Loucy (cell line): Measurements from ENCODE around the gene TXNRD2.

ENCODE experiments used
- CTCF ChIP-seq: fragments of 200-600 bp; sonication (generic); conservative IDR thresholded peaks from 2 replicates; pipeline ENCODE4 v1.5.1; 2014; ENCODE audit warnings: mild to moderate bottlenecking, antibody characterized with exemption, low read length
- EZH2phosphoT487 ChIP-seq: fragments of 200-600 bp; IDR thresholded peaks from 2 replicates; pipeline ENCODE4 v1.6.1; 2018; ENCODE audit warnings: antibody characterized with exemption, mild to moderate bottlenecking, moderate library complexity, borderline replicate concordance

- TF ChIP-seq CTCF (no peak), EZH2phosphoT487 (no peak)
These were observed 49.2 kb upstream of the TXNRD2 start for GRCh38 chr22:19990609-19991394.
